NCI-H748 (cell line): ENCODE measurements around the gene KLF6.

Experiments
- DNase-seq: peaks from one replicate; lab custom pipeline; 2025; ENCODE audit not compliant: unreplicated experiment; lab: John Stamatoyannopoulos, UW

KLF6 gene

GRCh38 chr10:3789621-3790020 lies 4.6 kb upstream of the KLF6 start:
- no peak for DNase-seq

- DNase-seq = no peak
Observed at GRCh38 chr10:3787816-3788215, 2.8 kb upstream of the KLF6 start.

GRCh38 chr10:3787016-3787400 lies 2.0 kb upstream of the KLF6 start:
- DNase-seq = no peak

- peak; percentile 38 for DNase-seq
Observed at GRCh38 chr10:3786295-3787015, 1.4 kb upstream of the KLF6 start.

GRCh38 chr10:3785851-3786271 lies 852 bp upstream of the KLF6 start:
- peak; percentile 59 for DNase-seq

- DNase-seq = peak; percentile 97
Observed at GRCh38 chr10:3785251-3785850, 342 bp upstream of the KLF6 start.

- peak; percentile 94 for DNase-seq
Observed at GRCh38 chr10:3783682-3784432, 1.2 kb downstream of the KLF6 start.

GRCh38 chr10:3783316-3783681 lies 1.7 kb downstream of the KLF6 start:
- DNase-seq = peak; percentile 60

- peak; percentile 73 for DNase-seq
Observed at GRCh38 chr10:3782451-3783315, 2.3 kb downstream of the KLF6 start.

GRCh38 chr10:3782146-3782450 lies 2.9 kb downstream of the KLF6 start:
- DNase-seq = no peak

- peak; percentile 30 for DNase-seq
Observed at GRCh38 chr10:3781468-3782145, 3.4 kb downstream of the KLF6 start.

- no peak for DNase-seq
Observed at GRCh38 chr10:3780771-3781467, 4.1 kb downstream of the KLF6 start.

GRCh38 chr10:3780021-3780770 lies 4.8 kb downstream of the KLF6 start:
- DNase-seq = no peak

- no peak for DNase-seq
Observed at GRCh38 chr10:3779158-3779741, 5.8 kb downstream of the KLF6 start.

- DNase-seq = no peak
Observed at GRCh38 chr10:3778692-3779157, 6.3 kb downstream of the KLF6 start.

GRCh38 chr10:3777981-3778691 lies 6.9 kb downstream of the KLF6 start:
- no peak for DNase-seq

GRCh38 chr10:3776796-3777571 lies 8.0 kb downstream of the KLF6 start:
- peak; percentile 88 for DNase-seq
